Chondrocyte (in vitro differentiated cells): Measurements from ENCODE around the gene ADCY5. TPM values are rescaled to one million over a fixed set of nuclear protein-coding genes. Genes with fewer than 3 reads are reported as not detected.

Experiments used
- DNase-seq: peaks from one replicate; pipeline ENCODE4 v3.0.0; 2021; ENCODE audit warnings: mixed read lengths, low spot score
- H3K27ac Mint-ChIP-seq: one replicate; pipeline ENCODE4 v1.8.0; 2021; ENCODE audit warnings: mild to moderate bottlenecking, moderate library complexity, mixed read lengths; ENCODE audit not compliant: unreplicated experiment
- H3K27me3 Mint-ChIP-seq: 2 replicates; pipeline ENCODE4 v1.8.0; 2021; ENCODE audit warnings: low read depth, mixed read lengths
- H3K36me3 Mint-ChIP-seq: 2 replicates; pipeline ENCODE4 v1.8.0; 2021; ENCODE audit warnings: low read depth, mixed read lengths
- H3K4me1 Mint-ChIP-seq: 2 replicates; pipeline ENCODE4 v1.8.0; 2021; ENCODE audit warnings: low read depth, mild to moderate bottlenecking, mixed read lengths
- H3K4me3 Mint-ChIP-seq: one replicate; pipeline ENCODE4 v1.8.0; 2021; ENCODE audit warnings: mild to moderate bottlenecking, moderate library complexity, mixed read lengths; ENCODE audit not compliant: unreplicated experiment
- H3K9me3 Mint-ChIP-seq: 2 replicates; pipeline ENCODE4 v1.8.0; 2021; ENCODE audit warnings: low read depth, mixed read lengths
- CTCF ChIP-seq: fragments of 200-600 bp; sonication (generic); IDR thresholded peaks from 2 replicates; pipeline ENCODE4 v1.5.0; 2021; ENCODE audit warnings: antibody characterized with exemption, mild to moderate bottlenecking, moderate library complexity
- total RNA-seq: library from RNA; stranded (reverse); gene quantifications from 3 replicates; pipeline ENCODE4 v1.2.1, GENCODE V29; 2021

Gene ADCY5
- total RNA-seq, 1 donor from 2014 or later, result 8.0 TPM

- peaks cover 13% of the 10 kb centered on the region for H3K27me3 Mint-ChIP-seq
- DNase-seq, result no peak
- no peaks in the 10 kb centered on the region for H3K9me3 Mint-ChIP-seq
- peaks cover 7% of the 10 kb centered on the region for H3K36me3 Mint-ChIP-seq
- no peak overlapping the region for H3K4me3 Mint-ChIP-seq
- H3K27ac Mint-ChIP-seq, result no peak overlapping the region
- no peak for TF ChIP-seq CTCF
- no peaks in the 10 kb centered on the region for H3K4me1 Mint-ChIP-seq
Observed at GRCh38 chr3:123296261-123296660, 152.6 kb downstream of the ADCY5 start.

- Mint-ChIP-seq H3K4me1 (no peaks in the 10 kb centered on the region), H3K27me3 (peaks cover 13% of the 10 kb centered on the region), H3K4me3 (no peak overlapping the region), H3K9me3 (no peaks in the 10 kb centered on the region), H3K36me3 (peaks cover 9% of the 10 kb centered on the region), H3K27ac (no peak overlapping the region)
- no peak for TF ChIP-seq CTCF
- DNase-seq, result no peak
Observed at GRCh38 chr3:123295901-123296250, 153.0 kb downstream of the ADCY5 start.

DNA sequence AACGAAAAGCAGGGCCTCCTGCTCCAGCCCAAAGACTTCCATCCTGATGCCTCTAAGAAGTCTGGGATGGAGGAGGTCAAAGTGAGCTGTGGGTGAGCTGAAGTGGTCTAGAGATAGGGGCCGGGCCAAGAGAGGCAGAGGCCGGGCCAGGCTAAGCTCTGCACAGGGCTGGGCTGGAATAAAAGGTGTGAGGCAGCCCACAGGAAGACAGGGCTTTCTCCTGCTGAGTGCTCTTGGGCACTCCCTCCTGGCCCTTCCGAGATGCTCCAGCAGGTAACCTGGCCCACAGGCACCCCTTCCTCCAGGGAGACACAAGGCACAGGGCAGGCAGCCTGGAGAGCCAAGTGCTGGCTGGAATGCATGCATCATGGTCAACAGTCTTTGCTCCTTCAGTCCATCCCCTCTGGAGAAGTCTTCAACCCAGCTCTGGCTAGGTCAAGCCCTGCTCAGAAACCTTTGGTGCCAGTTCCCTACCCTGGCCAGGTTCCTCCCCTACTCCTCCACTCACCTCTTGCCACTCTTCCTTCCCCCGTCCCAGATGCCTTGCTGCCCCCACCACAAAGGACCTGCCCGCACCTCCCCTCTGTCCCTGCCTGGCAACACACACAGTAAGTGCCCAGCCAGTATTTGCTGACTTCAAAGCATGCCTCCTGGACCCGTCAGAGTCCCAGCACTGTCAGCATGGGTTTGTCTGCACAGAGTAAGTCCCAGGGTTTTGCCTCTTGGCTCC is 153.6 kb downstream of the ADCY5 start:
- Mint-ChIP-seq H3K36me3 (peaks cover 9% of the 10 kb centered on the region), H3K27me3 (peaks cover 13% of the 10 kb centered on the region), H3K27ac (no peak overlapping the region), H3K4me3 (no peak overlapping the region), H3K4me1 (no peaks in the 10 kb centered on the region), H3K9me3 (no peaks in the 10 kb centered on the region)
- TF ChIP-seq CTCF, result no peak
- DNase-seq, result no peak

- Mint-ChIP-seq H3K4me3 (no peak overlapping the region), H3K9me3 (no peaks in the 10 kb centered on the region), H3K27ac (no peak overlapping the region), H3K4me1 (no peaks in the 10 kb centered on the region), H3K27me3 (peaks cover 13% of the 10 kb centered on the region), H3K36me3 (peaks cover 16% of the 10 kb centered on the region)
- no peak for TF ChIP-seq CTCF
- no peak for DNase-seq
Observed at GRCh38 chr3:123294296-123294938, 154.5 kb downstream of the ADCY5 start.

GRCh38 chr3:123292321-123293310 is 156.3 kb downstream of the ADCY5 start:
- no peak for DNase-seq
- H3K27me3 Mint-ChIP-seq, result peaks cover 13% of the 10 kb centered on the region

More at GRCh38 chr3:123292321-123293310, 156.3 kb downstream of the ADCY5 start:
- no peaks in the 10 kb centered on the region for H3K4me1 Mint-ChIP-seq
- no peaks in the 10 kb centered on the region for H3K9me3 Mint-ChIP-seq
- no peak overlapping the region for H3K27ac Mint-ChIP-seq
- H3K36me3 Mint-ChIP-seq, result peaks cover 14% of the 10 kb centered on the region
- no peak overlapping the region for H3K4me3 Mint-ChIP-seq
- TF ChIP-seq CTCF, result no peak
